H9 (cell line): ENCODE data around the gene CTCF. TPM values are rescaled to one million over a fixed set of nuclear protein-coding genes. Genes with fewer than 3 reads are reported as not detected.

Source experiments
- DNase-seq: peaks from one replicate; pipeline ENCODE4 v3.0.0-alpha.2; 2017
- H2AFZ ChIP-seq: one replicate; pipeline ENCODE4 v1.6.1; 2013; ENCODE audit warnings: mild to moderate bottlenecking, low read length, control low read depth, moderate library complexity
- H2AK5ac ChIP-seq: 2 replicates; pipeline ENCODE4 v1.6.1; 2013; ENCODE audit warnings: low read length, control low read depth, mixed read lengths; ENCODE audit not compliant: insufficient read length
- H2BK120ac ChIP-seq: one replicate; pipeline ENCODE4 v1.6.1; 2013; ENCODE audit warnings: low read depth, mild to moderate bottlenecking, low read length, control low read depth, inconsistent platforms; ENCODE audit not compliant: poor library complexity, severe bottlenecking
- H2BK12ac ChIP-seq: 2 replicates; pipeline ENCODE4 v1.6.1; 2013; ENCODE audit warnings: low read length, control low read depth, mixed read lengths, low read depth; ENCODE audit not compliant: insufficient read length
- H2BK15ac ChIP-seq: 2 replicates; pipeline ENCODE4 v1.6.1; 2013; ENCODE audit warnings: low read depth, low read length, control low read depth
- H2BK20ac ChIP-seq: one replicate; pipeline ENCODE4 v1.6.1; 2013; ENCODE audit warnings: low read depth, mild to moderate bottlenecking, low read length, control low read depth, inconsistent platforms; ENCODE audit not compliant: poor library complexity, severe bottlenecking
- H2BK5ac ChIP-seq: 2 replicates; pipeline ENCODE4 v1.6.1; 2013; ENCODE audit warnings: low read length, control low read depth, mixed read lengths; ENCODE audit not compliant: insufficient read length
- H3K14ac ChIP-seq: 2 replicates; pipeline ENCODE4 v1.6.1; 2013; ENCODE audit warnings: low read length, control low read depth; ENCODE audit not compliant: insufficient read depth
- H3K18ac ChIP-seq: 2 replicates; pipeline ENCODE4 v1.6.1; 2013; ENCODE audit warnings: low read depth, mild to moderate bottlenecking, mixed read lengths, low read length, control low read depth; ENCODE audit not compliant: insufficient read length
- H3K23ac ChIP-seq: 2 replicates; pipeline ENCODE4 v1.6.1; 2013; ENCODE audit warnings: low read length, control low read depth, mixed read lengths, low read depth; ENCODE audit not compliant: insufficient read length
- H3K23me2 ChIP-seq: 2 replicates; pipeline ENCODE4 v1.6.1; 2013; ENCODE audit warnings: low read depth, mild to moderate bottlenecking, mixed read lengths, low read length, control low read depth; ENCODE audit not compliant: insufficient read length, poor library complexity, severe bottlenecking
- H3K27ac ChIP-seq: 2 replicates; pipeline ENCODE4 v1.5.1; 2013; ENCODE audit warnings: low read length, control low read depth, mixed read lengths, low read depth; ENCODE audit not compliant: insufficient read length
- H3K27me3 ChIP-seq: 2 replicates; pipeline ENCODE4 v1.6.1; 2013; ENCODE audit warnings: low read length, control low read depth, inconsistent platforms; ENCODE audit not compliant: insufficient read depth
- H3K4ac ChIP-seq: 2 replicates; pipeline ENCODE4 v1.6.1; 2013; ENCODE audit warnings: low read depth, mild to moderate bottlenecking, control low read depth, inconsistent platforms, low read length, moderate library complexity
- H3K4me1 ChIP-seq: 2 replicates; pipeline ENCODE4 v1.6.1; 2013; ENCODE audit warnings: low read length, control low read depth, inconsistent platforms; ENCODE audit not compliant: insufficient read depth
- H3K4me2 ChIP-seq: 2 replicates; pipeline ENCODE4 v1.6.1; 2013; ENCODE audit warnings: low read length, control low read depth, mixed read lengths; ENCODE audit not compliant: insufficient read length, insufficient read depth
- H3K56ac ChIP-seq: 2 replicates; pipeline ENCODE4 v1.6.1; 2013; ENCODE audit warnings: low read depth, mild to moderate bottlenecking, mixed read lengths, low read length, control low read depth; ENCODE audit not compliant: insufficient read length
- H3K79me1 ChIP-seq: 2 replicates; pipeline ENCODE4 v1.6.1; 2013; ENCODE audit warnings: low read depth, mild to moderate bottlenecking, moderate library complexity, low read length, control low read depth, inconsistent platforms; ENCODE audit not compliant: insufficient read depth, poor library complexity, severe bottlenecking
- H3K79me2 ChIP-seq: 2 replicates; pipeline ENCODE4 v1.6.1; 2013; ENCODE audit warnings: low read length, control low read depth, inconsistent platforms; ENCODE audit not compliant: insufficient read depth
- H3K9ac ChIP-seq: 2 replicates; pipeline ENCODE4 v1.6.1; 2013; ENCODE audit warnings: low read length, control low read depth, mixed read lengths; ENCODE audit not compliant: insufficient read length; ENCODE audit errors: extremely low read depth
- H3K9me3 ChIP-seq: one replicate; pipeline ENCODE4 v1.6.1; 2013; ENCODE audit warnings: low read depth, low read length, inconsistent platforms; ENCODE audit not compliant: control insufficient read depth
- H3T11ph ChIP-seq: one replicate; pipeline ENCODE4 v1.6.1; 2013; ENCODE audit warnings: mild to moderate bottlenecking, low read length, control low read depth, inconsistent platforms
- H4K20me1 ChIP-seq: one replicate; pipeline ENCODE4 v1.6.1; 2013; ENCODE audit not compliant: control insufficient read depth, insufficient read length, insufficient read depth
- H4K5ac ChIP-seq: 2 replicates; pipeline ENCODE4 v1.6.1; 2013; ENCODE audit warnings: low read depth, mild to moderate bottlenecking, mixed read lengths, low read length, control low read depth; ENCODE audit not compliant: insufficient read length
- H4K8ac ChIP-seq: replicated peaks from 2 replicates; pipeline ENCODE4 v1.6.1; 2013; ENCODE audit warnings: low read length, control low read depth, mixed read lengths, low read depth; ENCODE audit not compliant: insufficient read length
- H4K91ac ChIP-seq: 2 replicates; pipeline ENCODE4 v1.6.1; 2013; ENCODE audit warnings: low read depth, mild to moderate bottlenecking, moderate library complexity, mixed read lengths, low read length, control low read depth; ENCODE audit not compliant: insufficient read length
- H3K27ac Mint-ChIP-seq, 3 experiments: 2 replicates in 2 of 3; 3 replicates in 1 of 3; pipeline ENCODE4 v1.8.0; 2020 to 2021; ENCODE audit warnings: mixed read lengths in 3 of 3, mild to moderate bottlenecking in 1 of 3, moderate library complexity in 1 of 3
- H3K27me3 Mint-ChIP-seq: 2 replicates; pipeline ENCODE4 v1.8.0; 2021; ENCODE audit warnings: low read depth, mild to moderate bottlenecking, moderate library complexity, mixed read lengths
- H3K36me3 Mint-ChIP-seq, 3 experiments: 2 replicates in 2 of 3; 3 replicates in 1 of 3; pipeline ENCODE4 v1.8.0; 2020 to 2021; ENCODE audit warnings: low read depth in 3 of 3, mixed read lengths in 3 of 3; ENCODE audit not compliant: insufficient read depth in 1 of 3
- H3K4me1 Mint-ChIP-seq, 2 experiments: 2 replicates each; pipeline ENCODE4 v1.8.0; 2020; ENCODE audit warnings: mixed read lengths in 2 of 2
- H3K4me3 Mint-ChIP-seq, 2 experiments: 2 replicates in 1 of 2; 3 replicates in 1 of 2; pipeline ENCODE4 v1.8.0; 2020 to 2021; ENCODE audit warnings: mild to moderate bottlenecking in 2 of 2, mixed read lengths in 2 of 2, moderate library complexity in 1 of 2
- H3K9me3 Mint-ChIP-seq, 2 experiments: 2 replicates in 1 of 2; 3 replicates in 1 of 2; pipeline ENCODE4 v1.8.0; 2020; ENCODE audit warnings: mild to moderate bottlenecking in 2 of 2, mixed read lengths in 2 of 2, moderate library complexity in 1 of 2
- WGBS: extraction: QIAGEN DNeasy Blood & Tissue Kit; methylation state at CpG from one replicate; pipeline ENCODE4 v1.1.7; 2013; ENCODE audit warnings: missing lambda C conversion rate, low lambda C conversion rate, mixed read lengths; ENCODE audit not compliant: insufficient read length; ENCODE audit errors: extremely low coverage; 5-methylcytosine and 5-hydroxymethylcytosine counted together
- total RNA-seq: library from RNA; stranded (reverse); gene quantifications from 2 replicates; pipeline ENCODE4 v1.2.1, GENCODE V29; 2021
- TF ChIP-seq, protein P1 (sequence below): fragments of 200-600 bp; sonication (generic); conservative IDR thresholded peaks from 3 replicates; pipeline ENCODE4 v1.8.0; 2021; ENCODE audit warnings: antibody characterized with exemption, mild to moderate bottlenecking

CTCF gene
- total RNA-seq, 1 experiment from 2014 or later, result 87.3 TPM

DNA sequence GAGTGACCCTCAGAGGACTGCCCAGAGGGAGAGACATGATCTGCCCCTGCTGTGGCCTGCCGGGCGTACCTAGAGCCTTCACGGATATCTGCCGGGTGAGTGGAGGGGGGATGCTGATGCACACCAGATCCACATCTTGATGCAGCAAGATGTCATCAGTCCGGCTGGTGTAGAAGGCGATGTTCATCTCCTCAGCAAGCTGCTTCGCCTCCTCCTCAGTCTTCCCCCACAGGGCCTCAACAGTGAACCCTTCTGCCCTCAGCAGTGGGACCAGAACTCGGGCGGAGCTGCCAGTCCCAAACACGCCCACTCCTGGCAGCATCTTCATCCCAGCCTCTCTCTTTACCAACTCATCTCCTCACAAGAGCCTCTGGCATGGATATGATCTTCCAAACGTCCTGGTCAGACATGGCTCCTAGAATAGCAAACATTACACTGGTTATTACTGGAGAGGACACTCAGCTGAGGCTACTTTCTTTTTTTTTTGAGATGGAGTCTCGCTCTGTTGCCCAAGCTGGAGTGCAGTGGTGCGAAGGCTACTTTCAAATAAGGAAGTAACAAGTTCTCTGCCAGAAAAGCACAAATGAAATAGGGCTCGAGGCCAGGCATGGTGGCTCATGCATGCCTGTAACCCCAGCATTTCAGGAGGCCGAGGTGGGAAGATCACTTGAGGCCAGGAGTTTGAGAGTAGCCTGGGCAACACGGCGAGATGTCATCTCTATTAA is 123.2 kb downstream of the CTCF start:
- Histone ChIP-seq H3K9ac (no peak overlapping the region), H3K4me2 (no peak overlapping the region), H4K5ac (no peak overlapping the region), H2BK15ac (0 out of 2 replicates have a peak overlapping the region, but pooled peaks have one; percentile 54), H3K27me3 (no peaks in the 10 kb centered on the region), H2BK5ac (no peak overlapping the region), H3K23me2 (no peaks in the 10 kb centered on the region), H4K8ac (peak overlapping the region; percentile 77), H3K14ac (no peak overlapping the region), H2BK120ac (no peak overlapping the region), H3K23ac (no peak overlapping the region), H4K91ac (no peak overlapping the region), H3T11ph (no peak overlapping the region), H3K79me2 (no peaks in the 10 kb centered on the region), H4K20me1 (no peaks in the 10 kb centered on the region), H3K27ac (no peak overlapping the region), H3K9me3 (no peaks in the 10 kb centered on the region), H2BK20ac (no peak overlapping the region), H3K4ac (no peak overlapping the region), H3K79me1 (no peaks in the 10 kb centered on the region), H3K18ac (no peak overlapping the region), H3K4me1 (no peaks in the 10 kb centered on the region), H2AK5ac (no peak overlapping the region), H3K56ac (no peak overlapping the region), H2BK12ac (no peak overlapping the region), H2AFZ (no peak overlapping the region)
- TF ChIP-seq, protein P1, sequence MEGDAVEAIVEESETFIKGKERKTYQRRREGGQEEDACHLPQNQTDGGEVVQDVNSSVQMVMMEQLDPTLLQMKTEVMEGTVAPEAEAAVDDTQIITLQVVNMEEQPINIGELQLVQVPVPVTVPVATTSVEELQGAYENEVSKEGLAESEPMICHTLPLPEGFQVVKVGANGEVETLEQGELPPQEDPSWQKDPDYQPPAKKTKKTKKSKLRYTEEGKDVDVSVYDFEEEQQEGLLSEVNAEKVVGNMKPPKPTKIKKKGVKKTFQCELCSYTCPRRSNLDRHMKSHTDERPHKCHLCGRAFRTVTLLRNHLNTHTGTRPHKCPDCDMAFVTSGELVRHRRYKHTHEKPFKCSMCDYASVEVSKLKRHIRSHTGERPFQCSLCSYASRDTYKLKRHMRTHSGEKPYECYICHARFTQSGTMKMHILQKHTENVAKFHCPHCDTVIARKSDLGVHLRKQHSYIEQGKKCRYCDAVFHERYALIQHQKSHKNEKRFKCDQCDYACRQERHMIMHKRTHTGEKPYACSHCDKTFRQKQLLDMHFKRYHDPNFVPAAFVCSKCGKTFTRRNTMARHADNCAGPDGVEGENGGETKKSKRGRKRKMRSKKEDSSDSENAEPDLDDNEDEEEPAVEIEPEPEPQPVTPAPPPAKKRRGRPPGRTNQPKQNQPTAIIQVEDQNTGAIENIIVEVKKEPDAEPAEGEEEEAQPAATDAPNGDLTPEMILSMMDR, result no peak
- DNase-seq, result no peak
- H3K27me3 Mint-ChIP-seq, result no peaks in the 10 kb centered on the region
- no peaks in the 10 kb centered on the region for H3K4me1 Mint-ChIP-seq
- H3K27ac Mint-ChIP-seq, result no peak overlapping the region; a peak in 1 of 7 replicates
- peaks cover 8 to 17% (median 17%) of the 10 kb centered on the region in 3 experiments; a peak in 6 of 7 replicates for H3K36me3 Mint-ChIP-seq
- H3K4me3 Mint-ChIP-seq, result no peak overlapping the region
- no peaks in the 10 kb centered on the region for H3K9me3 Mint-ChIP-seq
- no CpG with 5 or more reads among the region's 17 CpGs for WGBS

Other genes with a start within 250 kb of the CTCF start
- gene KCTD19, start 235.8 kb upstream of the CTCF start, total RNA-seq, result 0.13 TPM in 1 of 2 replicates, not detected in the other
- gene LRRC36, start 235.7 kb upstream of the CTCF start, total RNA-seq, result not detected in 2 replicates
- gene TPPP3, start 169.0 kb upstream of the CTCF start, total RNA-seq, result 0.48 and 0.79 TPM in 2 replicates
- gene ZDHHC1, start 146.0 kb upstream of the CTCF start, total RNA-seq, result 3.0 and 3.7 TPM in 2 replicates
- 33.5 and 35.1 TPM in 2 replicates for gene HSD11B2, start 131.4 kb upstream of the CTCF start, total RNA-seq
- gene ATP6V0D1, start 81.4 kb upstream of the CTCF start, total RNA-seq, result 39.8 and 43.0 TPM in 2 replicates
- not detected in 2 replicates for gene AGRP, start 79.0 kb upstream of the CTCF start, total RNA-seq
- 10.0 and 14.3 TPM in 2 replicates for gene RIPOR1, start 33.7 kb upstream of the CTCF start, total RNA-seq
- 57.7 and 58.5 TPM in 2 replicates for gene CARMIL2, start 82.6 kb downstream of the CTCF start, total RNA-seq
- gene ACD, start 97.7 kb downstream of the CTCF start, total RNA-seq, result 34.1 and 38.2 TPM in 2 replicates
- 10.8 and 11.2 TPM in 2 replicates for gene PARD6A, start 98.4 kb downstream of the CTCF start, total RNA-seq
- gene ENKD1, start 104.2 kb downstream of the CTCF start, total RNA-seq, result 7.9 and 9.5 TPM in 2 replicates
- gene C16orf86, start 104.3 kb downstream of the CTCF start, total RNA-seq, result 0.75 and 1.5 TPM in 2 replicates
- gene GFOD2, start 156.8 kb downstream of the CTCF start, total RNA-seq, result 20.1 and 21.8 TPM in 2 replicates
- 15.5 and 15.6 TPM in 2 replicates for gene RANBP10, start 244.0 kb downstream of the CTCF start, total RNA-seq
- 1.1 and 1.3 TPM in 2 replicates for gene TSNAXIP1, start 244.4 kb downstream of the CTCF start, total RNA-seq